Skeletal muscle tissue (tissue), 4 donors: ENCODE results near the gene TMEM92. TPM values are rescaled to one million over a fixed set of nuclear protein-coding genes. Genes with fewer than 3 reads are reported as not detected.

Experiments used
- H3K27ac ChIP-seq: one replicate; pipeline ENCODE4 v1.7.0; 2013; ENCODE audit warnings: mild to moderate bottlenecking, low read depth, low read length, inconsistent platforms
- H3K27me3 ChIP-seq, 3 donors: one replicate each; pipeline ENCODE4 v1.7.0; 2013; ENCODE audit warnings: low read length in 3 of 3; ENCODE audit not compliant: control insufficient read depth in 3 of 3, insufficient read depth in 3 of 3
- H3K36me3 ChIP-seq, 3 donors: one replicate each; pipeline ENCODE4 v1.7.0; 2013; ENCODE audit warnings: low read length in 3 of 3; ENCODE audit not compliant: control insufficient read depth in 3 of 3, insufficient read depth in 3 of 3
- H3K4me1 ChIP-seq, 3 donors: one replicate each; pipeline ENCODE4 v1.7.0; 2013; ENCODE audit warnings: low read length in 3 of 3, mild to moderate bottlenecking in 3 of 3; ENCODE audit not compliant: control insufficient read depth in 3 of 3, insufficient read depth in 3 of 3
- H3K4me3 ChIP-seq, 3 donors: one replicate each; pipeline ENCODE4 v1.7.0; 2013; ENCODE audit warnings: low read length in 3 of 3
- H3K9ac ChIP-seq, 3 donors: one replicate each; pipeline ENCODE4 v1.7.0; 2013; ENCODE audit warnings: low read length in 3 of 3, mild to moderate bottlenecking in 3 of 3, moderate library complexity in 2 of 3, low read depth in 1 of 3
- H3K9me3 ChIP-seq, 3 donors: one replicate each; pipeline ENCODE4 v1.7.0; 2013; ENCODE audit warnings: low read length in 3 of 3; ENCODE audit not compliant: control insufficient read depth in 3 of 3
- total RNA-seq: library from RNA; depleted of rRNA; stranded (reverse); fragments of >200 nt; gene quantifications from one replicate; pipeline ENCODE4 v1.2.3, GENCODE V29; 2014
- donor health status: Osteomylitis.

The TMEM92 gene
- total RNA-seq, 1 donor from 2014 or later, result not detected

- Histone ChIP-seq H3K36me3 (no peaks in the 10 kb centered on the region), H3K27me3 (peaks cover 20 to 31% (median 30%) of the 10 kb centered on the region in 3 donors), H3K27ac (no peak overlapping the region), H3K9me3 (no peaks in the 10 kb centered on the region), H3K4me1 (peaks cover 3 to 13% (median 8%) of the 10 kb centered on the region in 3 donors), H3K9ac (no peak overlapping the region), H3K4me3 (no peak overlapping the region)
Observed at GRCh38 chr17:50276588-50277356, 2.5 kb downstream of the TMEM92 start.

- Histone ChIP-seq H3K36me3 (no peaks in the 10 kb centered on the region), H3K9me3 (no peaks in the 10 kb centered on the region), H3K9ac (no peak overlapping the region), H3K4me3 (no peak overlapping the region), H3K4me1 (peaks cover 1 to 11% (median 6%) of the 10 kb centered on the region in 3 donors), H3K27ac (no peak overlapping the region), H3K27me3 (peaks cover 20 to 32% (median 32%) of the 10 kb centered on the region in 3 donors)
Observed at GRCh38 chr17:50277357-50277754, 3.1 kb downstream of the TMEM92 start.

GRCh38 chr17:50278526-50279180 lies 4.4 kb downstream of the TMEM92 start:
- H3K9me3 ChIP-seq, result no peaks in the 10 kb centered on the region
- H3K4me3 ChIP-seq, result no peak overlapping the region
- H3K27ac ChIP-seq, result no peak overlapping the region
- H3K4me1 ChIP-seq, result peaks cover 0 to under 1% (median 0%) of the 10 kb centered on the region in 3 donors
- peaks cover 18 to 33% (median 30%) of the 10 kb centered on the region in 3 donors for H3K27me3 ChIP-seq
- H3K9ac ChIP-seq, result no peak overlapping the region
- H3K36me3 ChIP-seq, result no peaks in the 10 kb centered on the region

GRCh38 chr17:50279181-50279526 lies 4.9 kb downstream of the TMEM92 start:
- Histone ChIP-seq H3K36me3 (no peaks in the 10 kb centered on the region), H3K4me1 (no peaks in the 10 kb centered on the region), H3K4me3 (no peak overlapping the region), H3K9me3 (no peaks in the 10 kb centered on the region), H3K27me3 (peaks cover 18 to 32% (median 29%) of the 10 kb centered on the region in 3 donors), H3K9ac (no peak overlapping the region), H3K27ac (no peak overlapping the region)

DNA sequence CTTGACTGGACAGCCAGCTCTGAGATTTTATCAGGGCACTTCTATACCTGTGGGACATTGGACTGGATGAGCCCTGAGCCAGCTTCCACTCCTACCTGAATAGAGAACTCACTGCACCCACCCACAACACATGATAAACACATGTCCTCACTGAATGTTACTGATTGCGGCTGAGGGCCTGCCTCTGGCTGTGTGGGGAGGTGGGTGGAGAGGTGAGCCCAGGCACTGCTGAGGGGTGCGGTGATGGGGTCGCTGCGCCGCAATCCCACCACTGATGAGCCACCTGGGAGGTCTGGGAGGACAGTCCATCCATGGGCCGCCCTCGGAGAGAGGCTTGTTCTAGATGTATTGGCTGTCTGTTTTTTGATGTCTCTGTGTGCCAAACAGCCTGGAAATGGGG lies 5.4 kb downstream of the TMEM92 start:
- peaks cover 14 to 27% (median 24%) of the 10 kb centered on the region in 3 donors for H3K27me3 ChIP-seq
- no peaks in the 10 kb centered on the region for H3K36me3 ChIP-seq

DNA sequence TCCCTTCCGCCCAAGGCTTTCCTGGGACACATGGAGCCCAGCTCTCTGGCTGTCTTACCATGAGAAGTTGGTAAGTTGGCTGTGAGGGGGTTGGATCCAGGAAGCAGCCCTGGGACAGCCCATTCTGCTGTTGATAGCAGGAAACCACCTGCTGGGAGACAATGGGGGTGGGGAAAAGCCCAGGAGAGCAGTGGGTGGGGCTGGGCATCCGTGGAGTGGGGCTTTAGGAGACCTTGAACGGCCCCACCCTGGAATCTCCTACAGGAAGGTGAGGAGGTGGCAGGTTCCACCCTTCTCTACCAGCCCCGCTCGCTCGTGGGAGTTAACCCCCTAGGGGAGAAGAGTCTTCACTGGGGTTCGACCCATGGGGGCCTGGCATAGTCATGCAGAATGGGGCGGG lies 5.8 kb downstream of the TMEM92 start:
- Histone ChIP-seq H3K4me3 (no peak overlapping the region), H3K36me3 (no peaks in the 10 kb centered on the region), H3K9me3 (no peaks in the 10 kb centered on the region), H3K4me1 (no peaks in the 10 kb centered on the region), H3K27me3 (peaks cover 13 to 24% (median 20%) of the 10 kb centered on the region in 3 donors), H3K9ac (no peak overlapping the region), H3K27ac (no peak overlapping the region)

More for the DNA sequence above, 5.4 kb downstream of the TMEM92 start:
- Histone ChIP-seq H3K9me3 (no peaks in the 10 kb centered on the region), H3K27ac (no peak overlapping the region), H3K4me1 (no peaks in the 10 kb centered on the region), H3K4me3 (no peak overlapping the region), H3K9ac (no peak overlapping the region)

- Histone ChIP-seq H3K27ac (no peak overlapping the region), H3K27me3 (peaks cover 13 to 20% (median 17%) of the 10 kb centered on the region in 3 donors), H3K4me3 (no peak overlapping the region), H3K9ac (no peak overlapping the region), H3K36me3 (no peaks in the 10 kb centered on the region), H3K4me1 (no peaks in the 10 kb centered on the region), H3K9me3 (no peaks in the 10 kb centered on the region)
Observed at GRCh38 chr17:50280801-50281441, 6.7 kb downstream of the TMEM92 start.

GRCh38 chr17:50281739-50282401 lies 7.6 kb downstream of the TMEM92 start:
- H3K9me3 ChIP-seq, result no peaks in the 10 kb centered on the region
- no peak overlapping the region for H3K27ac ChIP-seq
- no peaks in the 10 kb centered on the region for H3K36me3 ChIP-seq
- H3K4me3 ChIP-seq, result no peak overlapping the region
- H3K4me1 ChIP-seq, result no peaks in the 10 kb centered on the region
- H3K27me3 ChIP-seq, result peaks cover 13 to 17% (median 16%) of the 10 kb centered on the region in 3 donors
- H3K9ac ChIP-seq, result no peak overlapping the region

GRCh38 chr17:50283246-50283645 lies 9.0 kb downstream of the TMEM92 start:
- no peak overlapping the region for H3K4me3 ChIP-seq
- H3K4me1 ChIP-seq, result no peaks in the 10 kb centered on the region
- no peak overlapping the region for H3K27ac ChIP-seq
- no peaks in the 10 kb centered on the region for H3K36me3 ChIP-seq
- H3K9me3 ChIP-seq, result no peaks in the 10 kb centered on the region
- no peak overlapping the region for H3K9ac ChIP-seq
- peaks cover 1 to 7% (median 7%) of the 10 kb centered on the region in 3 donors for H3K27me3 ChIP-seq
